GM10248 (cell line): ENCODE measurements around the gene ACER1.

Source experiments
- CTCF ChIA-PET: fragments of 300-600 bp; sonication (Branson Sonifier 250); formaldehyde crosslinking; extraction: SDS; loops from one replicate; lab custom pipeline; 2021; ENCODE audit warnings: antibody characterized with exemption; lab: Yijun Ruan, JAX
- POLR2A ChIA-PET: fragments of 350-650 bp; sonication (Branson Sonifier 250); formaldehyde crosslinking; extraction: SDS; loops from one replicate; lab custom pipeline; 2020; ENCODE audit warnings: antibody characterized with exemption; lab: Yijun Ruan, JAX
- DNase-seq: peaks from one replicate; pipeline ENCODE4 v3.0.0; 2012; ENCODE audit errors: extremely low spot score
- TF ChIP-seq, protein P1 (sequence below): IDR thresholded peaks from 2 replicates; pipeline ENCODE4 v1.5.1; 2012; ENCODE audit warnings: mild to moderate bottlenecking, low read depth; ENCODE audit errors: extremely low read depth, missing control alignments, control extremely low read depth

Gene ACER1

DNA sequence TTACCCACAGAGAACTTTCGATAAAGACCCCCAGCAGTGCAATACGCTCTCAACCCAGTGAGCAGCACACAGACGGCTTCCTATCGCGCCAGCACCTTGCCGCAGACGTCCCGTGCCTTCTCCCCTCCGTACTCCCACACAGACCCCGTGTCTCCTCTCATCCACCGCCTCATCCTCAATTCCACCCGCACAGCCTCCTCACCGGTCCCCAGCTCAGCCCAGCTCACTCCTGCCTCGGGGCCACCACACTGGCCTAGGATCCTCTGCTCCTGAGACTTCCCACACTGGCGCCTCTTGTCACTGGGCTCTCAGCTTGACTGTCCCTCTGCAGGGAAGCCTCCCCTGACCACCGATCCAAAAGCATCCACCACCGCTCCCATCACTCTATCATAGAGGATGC, 62.6 kb downstream of the ACER1 start:
- TF ChIP-seq, protein P1, sequence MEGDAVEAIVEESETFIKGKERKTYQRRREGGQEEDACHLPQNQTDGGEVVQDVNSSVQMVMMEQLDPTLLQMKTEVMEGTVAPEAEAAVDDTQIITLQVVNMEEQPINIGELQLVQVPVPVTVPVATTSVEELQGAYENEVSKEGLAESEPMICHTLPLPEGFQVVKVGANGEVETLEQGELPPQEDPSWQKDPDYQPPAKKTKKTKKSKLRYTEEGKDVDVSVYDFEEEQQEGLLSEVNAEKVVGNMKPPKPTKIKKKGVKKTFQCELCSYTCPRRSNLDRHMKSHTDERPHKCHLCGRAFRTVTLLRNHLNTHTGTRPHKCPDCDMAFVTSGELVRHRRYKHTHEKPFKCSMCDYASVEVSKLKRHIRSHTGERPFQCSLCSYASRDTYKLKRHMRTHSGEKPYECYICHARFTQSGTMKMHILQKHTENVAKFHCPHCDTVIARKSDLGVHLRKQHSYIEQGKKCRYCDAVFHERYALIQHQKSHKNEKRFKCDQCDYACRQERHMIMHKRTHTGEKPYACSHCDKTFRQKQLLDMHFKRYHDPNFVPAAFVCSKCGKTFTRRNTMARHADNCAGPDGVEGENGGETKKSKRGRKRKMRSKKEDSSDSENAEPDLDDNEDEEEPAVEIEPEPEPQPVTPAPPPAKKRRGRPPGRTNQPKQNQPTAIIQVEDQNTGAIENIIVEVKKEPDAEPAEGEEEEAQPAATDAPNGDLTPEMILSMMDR = no peak
- DNase-seq = no peak
- CTCF ChIA-PET = interaction anchor here (1.9 kb wide), 1 partner anchor 10 kb away, joined by 9 read pairs; no protein-coding TSS in a partner anchor
- POLR2A ChIA-PET = interaction anchor here (0.5 kb wide), 1 partner anchor 93 kb away, joined by 3 read pairs; no protein-coding TSS in a partner anchor

DNA sequence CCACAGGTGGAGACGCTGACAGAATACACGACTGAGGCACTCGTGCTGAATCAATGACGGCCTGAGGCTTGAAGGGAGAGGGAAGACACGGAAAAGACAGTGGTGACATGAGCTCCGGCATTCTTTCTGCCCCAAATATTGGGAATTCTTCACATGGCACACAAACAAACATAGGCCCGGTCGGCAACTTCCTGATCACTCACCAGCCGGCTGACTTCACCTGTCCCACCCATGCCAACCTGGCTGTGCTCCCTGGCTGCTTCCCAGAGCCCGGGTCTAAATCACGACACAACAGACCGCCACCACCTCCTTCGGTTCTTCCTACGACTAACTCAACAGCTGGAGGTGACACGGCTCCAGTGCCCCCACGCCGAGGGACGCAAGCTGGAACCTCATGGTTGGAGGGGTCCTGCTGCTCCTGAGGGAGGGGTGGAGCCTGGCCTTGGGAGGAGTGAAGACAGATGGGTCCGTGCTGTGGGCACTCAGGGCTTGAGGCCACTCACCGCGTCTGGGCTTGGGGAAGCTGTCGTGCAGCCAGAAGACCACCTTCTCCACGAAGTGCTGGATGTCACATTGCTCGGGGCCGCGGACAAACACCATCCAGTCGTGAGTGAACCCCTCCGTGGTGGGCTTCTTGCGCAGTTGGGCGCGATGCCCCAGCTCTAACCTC, 63.2 kb downstream of the ACER1 start:
- CTCF ChIA-PET = interaction anchor here (1.9 kb wide), 1 partner anchor 9 kb away, joined by 9 read pairs; no protein-coding TSS in a partner anchor
- no peak for DNase-seq
- POLR2A ChIA-PET = no interaction called here

DNA sequence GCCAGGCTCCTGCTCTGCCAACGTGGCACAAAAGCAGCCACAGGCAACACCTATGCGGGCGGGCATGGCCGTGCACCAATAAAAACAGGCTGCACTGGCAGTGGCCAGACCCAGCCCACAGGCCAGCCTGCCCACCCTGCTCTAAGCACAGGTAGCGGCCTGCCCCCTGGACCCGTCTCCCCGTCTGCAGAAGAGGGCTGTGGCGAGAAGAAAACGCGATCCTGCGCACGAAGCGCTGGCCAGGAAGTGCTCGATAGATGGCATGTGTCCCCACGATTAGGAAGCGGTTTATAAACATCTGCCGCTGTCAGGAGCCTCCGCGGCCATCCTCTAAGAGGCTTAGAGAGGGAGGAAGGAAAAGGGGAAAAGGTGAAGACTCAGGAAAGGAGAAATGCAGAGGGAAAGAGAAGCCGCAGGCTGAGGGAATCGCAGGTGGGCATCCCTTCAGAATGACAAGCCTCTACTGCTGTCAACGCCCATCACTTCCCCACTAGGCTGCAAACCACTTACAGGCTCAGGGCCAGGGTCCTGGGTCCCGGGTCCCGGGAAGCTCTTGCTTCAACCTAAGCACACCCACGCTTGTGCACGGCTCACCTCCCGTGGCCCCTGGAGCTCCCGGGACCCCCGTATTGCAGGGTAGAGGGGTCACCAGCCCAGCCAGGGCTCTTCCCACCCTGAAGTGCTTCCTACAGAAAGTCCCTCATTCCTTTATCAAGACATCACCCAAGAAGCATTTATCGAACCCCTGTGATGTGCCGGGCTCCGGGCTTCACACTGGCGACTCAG, 64.1 kb downstream of the ACER1 start:
- no peak for DNase-seq
- CTCF ChIA-PET = interaction anchor here (1.1 to 2.2 kb wide), 2 partner anchors 31 to 51 kb away, joined by 4 to 11 read pairs; no protein-coding TSS in a partner anchor
- POLR2A ChIA-PET = no interaction called here
- TF ChIP-seq, protein P1 = no peak

More for the DNA sequence above, 63.2 kb downstream of the ACER1 start:
- TF ChIP-seq, protein P1 = no peak

DNA sequence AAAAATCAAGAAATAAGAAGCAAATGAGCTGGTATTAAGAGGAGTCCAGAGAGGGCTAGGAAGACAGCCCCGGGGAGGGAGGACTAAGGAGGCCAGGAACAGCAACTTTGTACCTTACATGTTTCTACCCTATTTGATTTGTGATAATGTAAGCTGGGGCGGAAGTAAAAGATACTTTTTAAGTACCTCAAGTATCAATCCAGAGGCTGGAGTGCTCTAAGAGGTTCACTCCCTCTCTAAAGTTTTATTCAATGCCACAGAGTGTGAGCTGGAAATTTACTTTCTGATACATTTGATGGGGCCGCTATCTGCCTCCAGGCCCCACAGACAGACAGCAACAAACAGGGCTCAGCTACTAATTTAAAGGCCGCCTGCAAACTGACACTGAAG, 65.0 kb downstream of the ACER1 start:
- CTCF ChIA-PET = interaction anchor here (1.1 to 2.2 kb wide), 2 partner anchors 32 to 50 kb away, joined by 4 to 11 read pairs; no protein-coding TSS in a partner anchor
- TF ChIP-seq, protein P1 = no peak
- DNase-seq = no peak
- POLR2A ChIA-PET = no interaction called here

DNA sequence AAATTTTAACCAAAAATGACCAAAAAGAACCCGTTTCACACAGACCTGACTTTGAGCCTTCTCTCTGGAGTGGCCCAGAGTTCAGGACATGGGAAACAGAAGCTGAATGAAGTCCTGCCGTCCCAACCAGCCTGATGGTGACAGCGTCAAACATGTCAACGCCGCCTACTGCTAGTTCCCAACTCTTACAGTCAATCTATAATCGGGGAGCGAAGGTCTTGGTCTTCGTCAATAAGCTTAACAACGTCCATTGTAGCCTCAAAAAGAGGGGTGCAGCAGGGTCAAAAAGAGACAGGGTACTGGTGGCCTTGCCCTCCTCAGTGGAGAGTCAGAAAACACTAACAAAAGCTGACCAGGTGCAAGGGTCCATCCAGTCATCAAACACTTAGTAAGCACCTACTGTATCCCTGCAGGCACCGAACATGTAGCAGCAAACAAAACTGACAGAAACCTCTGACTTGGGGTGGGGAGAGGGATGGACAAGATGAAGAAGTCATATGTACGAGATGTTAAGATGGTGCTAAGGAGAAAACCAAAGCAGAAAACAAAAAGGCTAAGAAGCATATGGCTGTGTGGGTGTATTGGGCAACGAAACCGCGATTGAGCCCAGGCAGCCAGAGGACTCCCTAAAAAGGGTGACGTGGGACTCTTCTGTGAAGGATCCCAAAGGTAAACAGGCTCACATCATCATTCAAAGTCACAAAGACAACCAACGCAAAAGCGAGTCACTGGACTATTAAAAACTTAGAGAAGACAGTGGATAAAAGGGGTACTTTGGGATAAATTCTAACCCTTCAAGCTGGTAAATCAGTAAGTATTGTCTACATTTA, 65.6 kb downstream of the ACER1 start:
- POLR2A ChIA-PET = no interaction called here
- CTCF ChIA-PET = interaction anchor here (0.7 to 2.2 kb wide), 3 partner anchors 32 to 49 kb away, joined by 3 to 11 read pairs (median 4); no protein-coding TSS in a partner anchor
- no peak for DNase-seq
- TF ChIP-seq, protein P1 = no peak

DNA sequence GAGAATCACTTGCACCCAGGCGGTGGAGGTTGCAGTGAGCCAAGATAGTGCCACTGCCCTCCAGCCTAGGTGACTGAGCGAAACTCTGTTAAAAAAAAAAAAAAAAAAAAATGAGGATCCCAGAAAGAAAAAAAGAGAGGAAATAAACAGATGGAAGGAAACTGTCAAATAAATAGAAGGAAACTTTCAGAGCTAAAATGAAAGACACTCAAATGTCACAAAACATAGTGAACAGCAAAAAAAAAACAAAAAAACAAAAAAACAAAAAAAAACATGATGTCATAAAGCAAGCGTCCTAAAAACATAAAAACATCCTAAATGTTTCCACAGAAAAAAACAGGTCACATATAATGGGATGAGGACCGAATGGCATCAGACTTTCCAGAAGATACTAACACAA, 68.6 kb downstream of the ACER1 start:
- TF ChIP-seq, protein P1 = no peak
- CTCF ChIA-PET = no interaction called here
- POLR2A ChIA-PET = no interaction called here
- DNase-seq = no peak
